CD14-positive monocyte (primary cell): Measurements from ENCODE around the gene VPS18. TPM values are rescaled to one million over a fixed set of nuclear protein-coding genes. Genes with fewer than 3 reads are reported as not detected.

Experiments
- DNase-seq, 3 donors: peaks; one replicate each; pipeline ENCODE4 v3.0.0-alpha.2; 2011 to 2022
- H2AFZ ChIP-seq: 2 replicates; pipeline ENCODE4 v1.6.0; 2012; ENCODE audit warnings: mild to moderate bottlenecking, low read depth, low read length, inconsistent platforms; ENCODE audit not compliant: insufficient read depth, poor library complexity, severe bottlenecking
- H3K27ac ChIP-seq, 2 donors: 1 replicate in 1 of 2; 2 replicates in 1 of 2; pipeline ENCODE4 v1.5.1; 2012 to 2013; ENCODE audit warnings: low read length in 2 of 2, control low read depth in 1 of 2, inconsistent platforms in 1 of 2, low read depth in 1 of 2, mild to moderate bottlenecking in 1 of 2
- H3K27me3 ChIP-seq, 2 donors: one replicate each; pipeline versions ENCODE4 v1.6.0 to v1.6.1; 2011 to 2013; ENCODE audit warnings: low read length in 2 of 2; ENCODE audit not compliant: control insufficient read depth in 2 of 2, insufficient read depth in 2 of 2
- H3K36me3 ChIP-seq, 2 donors: replicated peaks in 1 of 2; 1 replicate in 1 of 2; 2 replicates in 1 of 2; pipeline versions ENCODE4 v1.5.1 to v1.6.1; 2012 to 2013; ENCODE audit warnings: low read length in 2 of 2, control low read depth in 1 of 2, inconsistent platforms in 1 of 2, mild to moderate bottlenecking in 1 of 2; ENCODE audit not compliant: insufficient read depth in 2 of 2, control insufficient read depth in 1 of 2
- H3K4me1 ChIP-seq, 2 donors: 1 replicate in 1 of 2; 2 replicates in 1 of 2; pipeline versions ENCODE4 v1.5.1 to v1.6.1; 2012 to 2013; ENCODE audit warnings: low read length in 2 of 2, control low read depth in 1 of 2, inconsistent platforms in 1 of 2, mild to moderate bottlenecking in 1 of 2, moderate library complexity in 1 of 2; ENCODE audit not compliant: insufficient read depth in 2 of 2, control insufficient read depth in 1 of 2
- H3K4me2 ChIP-seq: replicated peaks from 2 replicates; pipeline ENCODE3; 2012; ENCODE audit warnings: low read length, moderate library complexity, mild to moderate bottlenecking; ENCODE audit not compliant: poor library complexity, severe bottlenecking; ENCODE audit errors: extremely low read depth
- H3K4me3 ChIP-seq, 3 experiments: fragments of 200-600 bp in 1 of 3; sonication (generic) in 1 of 3; replicated peaks in 1 of 3; 1 replicate in 2 of 3; 2 replicates in 1 of 3; pipeline ENCODE4 v1.5.1; 2011 to 2013; ENCODE audit warnings: low read length in 3 of 3, mild to moderate bottlenecking in 3 of 3, control low read depth in 2 of 3, low read depth in 2 of 3, inconsistent platforms in 1 of 3, moderate library complexity in 1 of 3
- H3K79me2 ChIP-seq: 2 replicates; pipeline ENCODE4 v1.6.0; 2012; ENCODE audit warnings: mild to moderate bottlenecking, control low read depth, inconsistent platforms, low read length, moderate library complexity; ENCODE audit not compliant: insufficient read depth
- H3K9ac ChIP-seq: 2 replicates; pipeline ENCODE4 v1.6.0; 2017; ENCODE audit warnings: low read length, mild to moderate bottlenecking; ENCODE audit not compliant: insufficient read depth, poor library complexity, severe bottlenecking
- H3K9me3 ChIP-seq, 2 donors: replicated peaks in 1 of 2; 1 replicate in 1 of 2; 2 replicates in 1 of 2; pipeline versions ENCODE4 v1.5.1 to v1.6.1; 2012 to 2013; ENCODE audit warnings: low read length in 2 of 2, control low read depth in 1 of 2; ENCODE audit not compliant: control insufficient read depth in 1 of 2, insufficient read depth in 1 of 2
- H4K20me1 ChIP-seq: 2 replicates; pipeline ENCODE4 v1.6.0; 2012; ENCODE audit warnings: mild to moderate bottlenecking, low read length, control low read depth, moderate library complexity; ENCODE audit not compliant: insufficient read depth
- H3K27ac Mint-ChIP-seq, 7 donors: one replicate each; pipeline ENCODE4 v1.8.0; 2020; ENCODE audit warnings: mild to moderate bottlenecking in 7 of 7, mixed read lengths in 7 of 7, moderate library complexity in 6 of 7, inconsistent platforms in 2 of 7
- H3K27me3 Mint-ChIP-seq, 3 donors: one replicate each; pipeline ENCODE4 v1.8.0; 2021 to 2022; ENCODE audit warnings: low read depth in 3 of 3, mild to moderate bottlenecking in 3 of 3, mixed read lengths in 3 of 3, moderate library complexity in 3 of 3, inconsistent platforms in 1 of 3
- H3K36me3 Mint-ChIP-seq, 2 donors: one replicate each; pipeline ENCODE4 v1.8.0; 2020; ENCODE audit warnings: mixed read lengths in 2 of 2, inconsistent platforms in 1 of 2, mild to moderate bottlenecking in 1 of 2
- H3K4me1 Mint-ChIP-seq: one replicate; pipeline ENCODE4 v1.8.0; 2020; ENCODE audit warnings: mild to moderate bottlenecking, mixed read lengths
- H3K4me3 Mint-ChIP-seq, 2 donors: one replicate each; pipeline ENCODE4 v1.8.0; 2020; ENCODE audit warnings: mild to moderate bottlenecking in 2 of 2, mixed read lengths in 2 of 2, moderate library complexity in 1 of 2
- H3K9me3 Mint-ChIP-seq, 7 donors: one replicate each; pipeline ENCODE4 v1.8.0; 2020 to 2022; ENCODE audit warnings: mixed read lengths in 7 of 7, mild to moderate bottlenecking in 6 of 7, moderate library complexity in 6 of 7, inconsistent platforms in 2 of 7
- WGBS: methylation state at CpG from one replicate; pipeline ENCODE4 v1.1.5; 2013; ENCODE audit warnings: missing lambda C conversion rate; ENCODE audit not compliant: insufficient coverage; 5-methylcytosine and 5-hydroxymethylcytosine counted together
- intact Hi-C, 2 donors: fragments of 100-400 bp; cut with micrococcal nuclease; formaldehyde crosslinking; loops; one replicate each; pipeline versions ENCODE4 v1.15.0 to v1.15.1; 2023
- polyA minus RNA-seq: library from RNA; depleted of rRNA, polyadenylated mRNA; stranded (reverse); fragments of >200 nt; gene quantifications from 2 replicates; pipeline ENCODE4 v1.2.3, GENCODE V29; 2012
- polyA plus RNA-seq, 3 donors: library from polyadenylated mRNA; depleted of rRNA in 1 of 3; unstranded in 2 of 3; stranded (reverse) in 1 of 3; fragments of 300-500 nt in 2 of 3; fragments of >200 nt in 1 of 3; fragmentation: Illumina TruSeq in 2 of 3; gene quantifications; 1 replicate in 2 of 3; 2 replicates in 1 of 3; pipeline ENCODE4 v1.2.3, GENCODE V29; 2012 to 2021
- total RNA-seq, 12 experiments: library from RNA in 1 of 12; stranded (reverse) in 1 of 12; fragments of 120-200 nt in 1 of 12; gene quantifications; one replicate each; pipeline ENCODE4 v1.2.4 and lab custom pipeline; 2013 to 2026; ENCODE audit warnings: mixed read lengths in 6 of 12, inconsistent platforms in 1 of 12
- TF ChIP-seq, protein P1 (sequence below): fragments of 200-600 bp; IDR thresholded peaks from one replicate; pipeline ENCODE4 v1.8.0; 2022; ENCODE audit warnings: antibody characterized with exemption, mild to moderate bottlenecking

VPS18 gene, protein sequence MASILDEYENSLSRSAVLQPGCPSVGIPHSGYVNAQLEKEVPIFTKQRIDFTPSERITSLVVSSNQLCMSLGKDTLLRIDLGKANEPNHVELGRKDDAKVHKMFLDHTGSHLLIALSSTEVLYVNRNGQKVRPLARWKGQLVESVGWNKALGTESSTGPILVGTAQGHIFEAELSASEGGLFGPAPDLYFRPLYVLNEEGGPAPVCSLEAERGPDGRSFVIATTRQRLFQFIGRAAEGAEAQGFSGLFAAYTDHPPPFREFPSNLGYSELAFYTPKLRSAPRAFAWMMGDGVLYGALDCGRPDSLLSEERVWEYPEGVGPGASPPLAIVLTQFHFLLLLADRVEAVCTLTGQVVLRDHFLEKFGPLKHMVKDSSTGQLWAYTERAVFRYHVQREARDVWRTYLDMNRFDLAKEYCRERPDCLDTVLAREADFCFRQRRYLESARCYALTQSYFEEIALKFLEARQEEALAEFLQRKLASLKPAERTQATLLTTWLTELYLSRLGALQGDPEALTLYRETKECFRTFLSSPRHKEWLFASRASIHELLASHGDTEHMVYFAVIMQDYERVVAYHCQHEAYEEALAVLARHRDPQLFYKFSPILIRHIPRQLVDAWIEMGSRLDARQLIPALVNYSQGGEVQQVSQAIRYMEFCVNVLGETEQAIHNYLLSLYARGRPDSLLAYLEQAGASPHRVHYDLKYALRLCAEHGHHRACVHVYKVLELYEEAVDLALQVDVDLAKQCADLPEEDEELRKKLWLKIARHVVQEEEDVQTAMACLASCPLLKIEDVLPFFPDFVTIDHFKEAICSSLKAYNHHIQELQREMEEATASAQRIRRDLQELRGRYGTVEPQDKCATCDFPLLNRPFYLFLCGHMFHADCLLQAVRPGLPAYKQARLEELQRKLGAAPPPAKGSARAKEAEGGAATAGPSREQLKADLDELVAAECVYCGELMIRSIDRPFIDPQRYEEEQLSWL
- 24.3 TPM for total RNA-seq (2013)
- 10 to 100 TPM; 12.1 to 22.8 (median 21.8) TPM for polyA plus RNA-seq
- 36.3 and 61.7 TPM in 2 replicates for polyA minus RNA-seq
- 15.1 to 49.4 (median 32.9) reads per million in 11 experiments for total RNA-seq (lab: John Stamatoyannopoulos, UW)

DNA sequence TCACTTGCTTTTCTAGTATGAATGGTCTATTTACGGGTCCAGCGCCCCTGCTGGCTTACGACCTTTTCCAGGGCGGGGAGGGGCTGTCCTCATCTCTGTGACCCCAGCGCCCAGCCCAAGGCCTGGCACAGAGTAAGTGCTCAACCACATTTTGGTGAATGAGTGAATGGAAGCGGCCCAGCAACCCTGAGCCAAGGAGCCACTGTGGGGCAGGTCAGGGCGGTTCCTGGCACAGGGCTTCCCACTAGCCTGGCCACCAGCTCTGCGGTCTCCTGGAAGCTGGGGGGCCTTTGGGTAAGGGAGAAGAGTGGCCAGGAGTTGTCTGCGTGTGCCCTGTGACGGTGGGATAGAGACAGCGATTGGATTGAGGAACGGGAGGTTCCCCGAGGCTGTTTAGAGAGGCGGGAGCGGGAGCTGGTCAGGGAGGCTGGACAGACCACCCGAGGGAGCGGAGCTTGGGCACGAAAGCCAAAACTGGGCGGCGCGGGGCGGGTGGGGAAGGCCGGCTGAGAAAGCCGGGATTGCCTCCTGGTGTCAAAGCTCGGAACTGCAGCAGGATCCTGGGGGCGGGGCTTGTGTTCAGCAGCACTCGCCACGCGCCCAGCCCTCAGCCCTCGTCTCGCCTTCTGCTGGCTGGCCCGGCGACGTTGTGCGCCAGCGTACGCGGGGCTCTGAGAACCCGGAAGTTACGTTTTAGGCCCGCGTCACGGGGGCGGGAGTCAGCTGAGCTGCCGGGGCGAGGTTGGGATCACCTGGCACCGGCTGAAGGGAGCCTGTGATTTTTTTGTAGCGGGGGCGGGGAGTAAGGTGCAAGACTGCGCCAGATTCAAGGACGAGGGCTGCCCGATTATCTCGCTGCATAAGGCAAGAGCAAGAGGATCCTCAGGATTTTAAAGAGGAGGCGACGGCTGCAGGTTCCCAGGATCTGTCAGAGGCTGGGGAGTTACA is at the start of gene VPS18:
Gene VPS18, plus strand, starts transcription at position 718 of the 948 bp plus-strand sequence. CDS start 319 bp downstream, outside the sequence.
- Histone ChIP-seq H3K79me2 (peaks cover 45% of the 10 kb centered on the region), H3K27ac (peak within 1 kb of the TSS; percentile 91 to 97), H3K4me3 (peak within 1 kb of the TSS; percentile 87 to 98 (median 89)), H3K9me3 (no peaks in the 10 kb centered on the region), H3K27me3 (no peaks in the 10 kb centered on the region), H2AFZ (peak within 1 kb of the TSS; percentile 95), H3K4me2 (peak within 1 kb of the TSS; percentile 93), H3K36me3 (peaks cover 22 to 36% of the 10 kb centered on the region in 2 donors), H3K9ac (peak within 1 kb of the TSS; percentile 98), H3K4me1 (peaks cover 24 to 35% of the 10 kb centered on the region in 2 donors), H4K20me1 (peaks cover 19% of the 10 kb centered on the region)
- Mint-ChIP-seq H3K27me3 (peaks cover 1 to 14% (median 7%) of the 10 kb centered on the region in 3 donors), H3K9me3 (peaks cover 0 to 2% (median 0%) of the 10 kb centered on the region in 7 donors), H3K4me1 (peaks cover 31% of the 10 kb centered on the region), H3K36me3 (peaks cover 26 to 32% of the 10 kb centered on the region in 2 donors), H3K27ac (peak within 1 kb of the TSS; percentile 98 to 100 (median 99)), H3K4me3 (peak within 1 kb of the TSS; percentile 97 to 98)
- TF ChIP-seq, protein P1, sequence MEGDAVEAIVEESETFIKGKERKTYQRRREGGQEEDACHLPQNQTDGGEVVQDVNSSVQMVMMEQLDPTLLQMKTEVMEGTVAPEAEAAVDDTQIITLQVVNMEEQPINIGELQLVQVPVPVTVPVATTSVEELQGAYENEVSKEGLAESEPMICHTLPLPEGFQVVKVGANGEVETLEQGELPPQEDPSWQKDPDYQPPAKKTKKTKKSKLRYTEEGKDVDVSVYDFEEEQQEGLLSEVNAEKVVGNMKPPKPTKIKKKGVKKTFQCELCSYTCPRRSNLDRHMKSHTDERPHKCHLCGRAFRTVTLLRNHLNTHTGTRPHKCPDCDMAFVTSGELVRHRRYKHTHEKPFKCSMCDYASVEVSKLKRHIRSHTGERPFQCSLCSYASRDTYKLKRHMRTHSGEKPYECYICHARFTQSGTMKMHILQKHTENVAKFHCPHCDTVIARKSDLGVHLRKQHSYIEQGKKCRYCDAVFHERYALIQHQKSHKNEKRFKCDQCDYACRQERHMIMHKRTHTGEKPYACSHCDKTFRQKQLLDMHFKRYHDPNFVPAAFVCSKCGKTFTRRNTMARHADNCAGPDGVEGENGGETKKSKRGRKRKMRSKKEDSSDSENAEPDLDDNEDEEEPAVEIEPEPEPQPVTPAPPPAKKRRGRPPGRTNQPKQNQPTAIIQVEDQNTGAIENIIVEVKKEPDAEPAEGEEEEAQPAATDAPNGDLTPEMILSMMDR = peak; percentile 91
- peak; percentile 97 to 98 (median 97) for DNase-seq
- WGBS = 2% methylated on average over 50 of the region's 55 CpGs
- intact Hi-C loops = loop anchor here (2.0 to 10.0 kb wide), 3 partner anchors 35 to 199 kb away; partner anchors contain the start of genes DNAJC17 (in 1 of the 2), RAD51 (in 1 of the 2) and ZFYVE19 (in 1 of the 2)
